ENCODE data around the gene PUSL1. TPM values are rescaled to one million over a fixed set of nuclear protein-coding genes. Genes with fewer than 3 reads are reported as not detected.
A peak's percentile ranks its signal among the peaks of the same experiment; 100 is the strongest.

Gene PUSL1
- 17.7 TPM for polyA plus RNA-seq (2013, experiment 1 of 2)
- 18.3 TPM for polyA plus RNA-seq (2013, experiment 2 of 2)

GRCh38 chr1:1307923-1308755 lies at the start of gene PUSL1, which contains the start of gene ACAP3:
Gene PUSL1, plus strand, starts transcription at chr1:1308597. Its CDS starts 47 bp downstream, at chr1:1308644.
Gene ACAP3, minus strand, starts transcription at chr1:1307930. Its CDS starts 115 bp downstream, at chr1:1307815.
- DNase-seq = peak; percentile 95
- H2AFZ ChIP-seq (ENCODE audit: low read depth, low read length) = peak within 1 kb of the TSS; percentile 86
- no peaks in the 10 kb centered on the region for H3K9me3 ChIP-seq (ENCODE audit: control insufficient read depth, low read length)
- peaks cover 54% of the 10 kb centered on the region for H3K4me1 ChIP-seq (ENCODE audit: control insufficient read depth, insufficient read depth, low read depth, low read length)
- peak within 1 kb of the TSS; percentile 48 for H3K27ac ChIP-seq (ENCODE audit: low read length, poor library complexity, severe bottlenecking)
- H3K4me3 ChIP-seq (ENCODE audit: insufficient read depth in 1 of 2, low read depth in 1 of 2, low read length in 2 of 2) = peak within 1 kb of the TSS; percentile 83 to 89
- no peak within 1 kb of the TSS for H2BK5ac ChIP-seq (ENCODE audit: low read depth, low read length, poor library complexity, severe bottlenecking)
- H3K4ac ChIP-seq (ENCODE audit: low read depth in 1 of 2, low read length in 2 of 2) = peak within 1 kb of the TSS; percentile 54 to 93
- peaks cover 27 to 53% of the 10 kb centered on the region in 2 experiments for H3K36me3 ChIP-seq (ENCODE audit: control insufficient read depth in 1 of 2, insufficient read depth in 2 of 2, low read depth in 1 of 2, low read length in 2 of 2)
- H3K27me3 ChIP-seq (ENCODE audit: control insufficient read depth in 1 of 2, insufficient read depth in 1 of 2, low read length in 2 of 2) = no peaks in the 10 kb centered on the region
- peak within 1 kb of the TSS; percentile 73 to 84 for H3K23ac ChIP-seq (ENCODE audit: low read length in 2 of 2)
- H4K91ac ChIP-seq (ENCODE audit: low read length) = peak within 1 kb of the TSS; percentile 72
- WGBS = under 1% methylated on average over 41 of the region's 131 CpGs
- H3K14ac ChIP-seq (ENCODE audit: low read length in 2 of 2) = peak within 1 kb of the TSS in 1 of 2 experiments; percentile 93
- H3K18ac ChIP-seq (ENCODE audit: low read depth in 1 of 2, low read length in 2 of 2) = peak within 1 kb of the TSS; percentile 68 to 81
- H3K9ac ChIP-seq (ENCODE audit: low read length) = peak within 1 kb of the TSS; percentile 88
- peak within 1 kb of the TSS; percentile 71 for H2BK15ac ChIP-seq (ENCODE audit: low read depth, poor library complexity, severe bottlenecking)
- no peak within 1 kb of the TSS for H2AK5ac ChIP-seq (ENCODE audit: low read length, severe bottlenecking)
- peaks cover 20% of the 10 kb centered on the region for H3K79me1 ChIP-seq (replicated peaks; ENCODE audit: low read length, poor library complexity, severe bottlenecking)
- no peak within 1 kb of the TSS for H4K8ac ChIP-seq (ENCODE audit: low read length)
- H3K4me2 ChIP-seq (ENCODE audit: low read length, poor library complexity, severe bottlenecking) = peak within 1 kb of the TSS; percentile 84
- peak within 1 kb of the TSS; percentile 65 for H2BK120ac ChIP-seq (ENCODE audit: low read depth, low read length)
- peak within 1 kb of the TSS in 1 of 2 experiments; percentile 61 for H2BK12ac ChIP-seq (ENCODE audit: low read length in 2 of 2)

- no peak overlapping the region for H2AK5ac ChIP-seq (ENCODE audit: low read length, severe bottlenecking)
- no peak overlapping the region for H3K18ac ChIP-seq (ENCODE audit: low read depth in 1 of 2, low read length in 2 of 2)
- peak overlapping the region; percentile 29 for H4K91ac ChIP-seq (ENCODE audit: low read length)
- no peak overlapping the region for H2BK120ac ChIP-seq (ENCODE audit: low read depth, low read length)
- no peaks in the 10 kb centered on the region for H3K27me3 ChIP-seq (ENCODE audit: control insufficient read depth in 1 of 2, insufficient read depth in 1 of 2, low read length in 2 of 2)
- H3K36me3 ChIP-seq (ENCODE audit: control insufficient read depth in 1 of 2, insufficient read depth in 2 of 2, low read depth in 1 of 2, low read length in 2 of 2) = peaks cover 74 to 83% of the 10 kb centered on the region in 2 experiments
- no peak overlapping the region for H3K27ac ChIP-seq (ENCODE audit: low read length, poor library complexity, severe bottlenecking)
- no peak overlapping the region for H2BK15ac ChIP-seq (ENCODE audit: low read depth, poor library complexity, severe bottlenecking)
- no peak overlapping the region for H3K4me2 ChIP-seq (ENCODE audit: low read length, poor library complexity, severe bottlenecking)
- H2AFZ ChIP-seq (ENCODE audit: low read depth, low read length) = no peak overlapping the region
- H2BK5ac ChIP-seq (ENCODE audit: low read depth, low read length, poor library complexity, severe bottlenecking) = no peak overlapping the region
- H3K14ac ChIP-seq (ENCODE audit: low read length in 2 of 2) = no peak overlapping the region
- no peak overlapping the region for H4K8ac ChIP-seq (ENCODE audit: low read length)
- H2BK12ac ChIP-seq (ENCODE audit: low read length in 2 of 2) = no peak overlapping the region
- peaks cover 29% of the 10 kb centered on the region for H3K4me1 ChIP-seq (ENCODE audit: control insufficient read depth, insufficient read depth, low read depth, low read length)
- no peaks in the 10 kb centered on the region for H3K9me3 ChIP-seq (ENCODE audit: control insufficient read depth, low read length)
- H3K9ac ChIP-seq (ENCODE audit: low read length) = no peak overlapping the region
- H3K23ac ChIP-seq (ENCODE audit: low read length in 2 of 2) = no peak overlapping the region
- H3K79me1 ChIP-seq (replicated peaks; ENCODE audit: low read length, poor library complexity, severe bottlenecking) = peaks cover 40% of the 10 kb centered on the region
- H3K4ac ChIP-seq (ENCODE audit: low read depth in 1 of 2, low read length in 2 of 2) = no peak overlapping the region
- DNase-seq = no peak
- 97% methylated on average over 22 of the region's 22 CpGs for WGBS
- peak overlapping the region in 1 of 2 experiments; percentile 5 for H3K4me3 ChIP-seq (ENCODE audit: insufficient read depth in 1 of 2, low read depth in 1 of 2, low read length in 2 of 2)
Observed at GRCh38 chr1:1259119-1259488, 49.3 kb upstream of the PUSL1 start.

DNA sequence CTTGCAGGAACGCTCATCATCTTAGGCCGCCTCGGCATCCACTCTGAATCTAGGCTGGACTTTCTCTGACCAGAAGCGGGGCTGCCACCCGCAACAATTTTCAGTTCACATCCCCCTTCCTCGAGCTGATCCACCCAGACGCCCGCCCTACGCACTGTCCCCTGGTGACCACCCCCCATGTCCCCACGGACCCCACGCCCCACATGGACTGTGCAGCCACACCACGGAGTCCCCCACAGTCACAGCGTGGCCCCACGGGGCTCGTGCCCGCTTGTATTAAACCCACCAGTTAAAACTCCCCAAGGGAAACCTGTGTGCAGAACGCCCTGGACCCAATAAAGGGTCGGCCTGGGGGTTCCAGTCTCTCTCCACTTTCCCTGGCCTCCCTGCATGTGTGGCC lies 48.9 kb upstream of the PUSL1 start:
- no peak overlapping the region for H3K18ac ChIP-seq (ENCODE audit: low read depth in 1 of 2, low read length in 2 of 2)
- H2BK12ac ChIP-seq (ENCODE audit: low read length in 2 of 2) = no peak overlapping the region
- no peak overlapping the region for H3K27ac ChIP-seq (ENCODE audit: low read length, poor library complexity, severe bottlenecking)
- H2BK5ac ChIP-seq (ENCODE audit: low read depth, low read length, poor library complexity, severe bottlenecking) = no peak overlapping the region
- H3K9me3 ChIP-seq (ENCODE audit: control insufficient read depth, low read length) = no peaks in the 10 kb centered on the region
- H3K4me2 ChIP-seq (ENCODE audit: low read length, poor library complexity, severe bottlenecking) = no peak overlapping the region
- H4K8ac ChIP-seq (ENCODE audit: low read length) = no peak overlapping the region
- no peak overlapping the region for H4K91ac ChIP-seq (ENCODE audit: low read length)
- DNase-seq = no peak
- H3K4me1 ChIP-seq (ENCODE audit: control insufficient read depth, insufficient read depth, low read depth, low read length) = peaks cover 32% of the 10 kb centered on the region
- H2BK120ac ChIP-seq (ENCODE audit: low read depth, low read length) = no peak overlapping the region
- no peak overlapping the region for H3K4ac ChIP-seq (ENCODE audit: low read depth in 1 of 2, low read length in 2 of 2)
- no peak overlapping the region for H2AK5ac ChIP-seq (ENCODE audit: low read length, severe bottlenecking)
- no peak overlapping the region for H3K4me3 ChIP-seq (ENCODE audit: insufficient read depth in 1 of 2, low read depth in 1 of 2, low read length in 2 of 2)
- no peak overlapping the region for H3K9ac ChIP-seq (ENCODE audit: low read length)
- H3K36me3 ChIP-seq (ENCODE audit: control insufficient read depth in 1 of 2, insufficient read depth in 2 of 2, low read depth in 1 of 2, low read length in 2 of 2) = peaks cover 75 to 82% of the 10 kb centered on the region in 2 experiments
- H3K23ac ChIP-seq (ENCODE audit: low read length in 2 of 2) = no peak overlapping the region
- no peak overlapping the region for H2BK15ac ChIP-seq (ENCODE audit: low read depth, poor library complexity, severe bottlenecking)
- peaks cover 39% of the 10 kb centered on the region for H3K79me1 ChIP-seq (replicated peaks; ENCODE audit: low read length, poor library complexity, severe bottlenecking)
- H3K14ac ChIP-seq (ENCODE audit: low read length in 2 of 2) = no peak overlapping the region
- H2AFZ ChIP-seq (ENCODE audit: low read depth, low read length) = no peak overlapping the region
- no peaks in the 10 kb centered on the region for H3K27me3 ChIP-seq (ENCODE audit: control insufficient read depth in 1 of 2, insufficient read depth in 1 of 2, low read length in 2 of 2)
- 98% methylated on average over 18 of the region's 18 CpGs for WGBS

GRCh38 chr1:1259951-1260600 lies 48.3 kb upstream of the PUSL1 start:
- no peak overlapping the region for H2BK5ac ChIP-seq (ENCODE audit: low read depth, low read length, poor library complexity, severe bottlenecking)
- 91% methylated on average over 26 of the region's 26 CpGs for WGBS
- H2AK5ac ChIP-seq (ENCODE audit: low read length, severe bottlenecking) = no peak overlapping the region
- no peak overlapping the region for H3K27ac ChIP-seq (ENCODE audit: low read length, poor library complexity, severe bottlenecking)
- no peak overlapping the region for H3K23ac ChIP-seq (ENCODE audit: low read length in 2 of 2)
- no peak overlapping the region for H2AFZ ChIP-seq (ENCODE audit: low read depth, low read length)
- no peak overlapping the region for H3K4ac ChIP-seq (ENCODE audit: low read depth in 1 of 2, low read length in 2 of 2)
- no peak overlapping the region for H3K4me3 ChIP-seq (ENCODE audit: insufficient read depth in 1 of 2, low read depth in 1 of 2, low read length in 2 of 2)
- H3K9ac ChIP-seq (ENCODE audit: low read length) = no peak overlapping the region
- peaks cover 35% of the 10 kb centered on the region for H3K4me1 ChIP-seq (ENCODE audit: control insufficient read depth, insufficient read depth, low read depth, low read length)
- peaks cover 75 to 76% of the 10 kb centered on the region in 2 experiments for H3K36me3 ChIP-seq (ENCODE audit: control insufficient read depth in 1 of 2, insufficient read depth in 2 of 2, low read depth in 1 of 2, low read length in 2 of 2)
- no peak overlapping the region for H2BK12ac ChIP-seq (ENCODE audit: low read length in 2 of 2)
- H4K91ac ChIP-seq (ENCODE audit: low read length) = peak overlapping the region; percentile 28
- H3K18ac ChIP-seq (ENCODE audit: low read depth in 1 of 2, low read length in 2 of 2) = peak overlapping the region in 1 of 2 experiments; percentile 22
- H3K79me1 ChIP-seq (replicated peaks; ENCODE audit: low read length, poor library complexity, severe bottlenecking) = peaks cover 36% of the 10 kb centered on the region
- H3K9me3 ChIP-seq (ENCODE audit: control insufficient read depth, low read length) = no peaks in the 10 kb centered on the region
- no peak overlapping the region for H3K14ac ChIP-seq (ENCODE audit: low read length in 2 of 2)
- H3K4me2 ChIP-seq (ENCODE audit: low read length, poor library complexity, severe bottlenecking) = no peak overlapping the region
- H4K8ac ChIP-seq (ENCODE audit: low read length) = no peak overlapping the region
- H2BK120ac ChIP-seq (ENCODE audit: low read depth, low read length) = no peak overlapping the region
- no peaks in the 10 kb centered on the region for H3K27me3 ChIP-seq (ENCODE audit: control insufficient read depth in 1 of 2, insufficient read depth in 1 of 2, low read length in 2 of 2)
- no peak for DNase-seq
- no peak overlapping the region for H2BK15ac ChIP-seq (ENCODE audit: low read depth, poor library complexity, severe bottlenecking)

All from mesenchymal stem cell (in vitro differentiated cells and primary cell).